GM19023 (cell line): Measurements from ENCODE around the gene MBNL1.
A peak's percentile ranks its signal among the peaks of the same experiment; 100 is the strongest.

ENCODE experiments used
- ATAC-seq: cut with Tn5 transposase; IDR thresholded peaks from one replicate; pipeline ENCODE4 v1.9.1; 2021; ENCODE audit warnings: mild to moderate bottlenecking, moderate library complexity; ENCODE audit not compliant: unreplicated experiment

The MBNL1 gene

GRCh38 chr3:152268555-152269055 is at the start of gene MBNL1:
Gene MBNL1, plus strand, starts transcription at chr3:152268929. Its CDS starts 31,265 bp downstream, at chr3:152300194.
- peak; percentile 67 for ATAC-seq

- ATAC-seq: no peak
These were observed 49.5 kb upstream of the MBNL1 start for GRCh38 chr3:152219216-152219615.

- ATAC-seq: no peak
These were observed 48.9 kb upstream of the MBNL1 start for GRCh38 chr3:152219769-152220255.

GRCh38 chr3:152222327-152222726 is 46.4 kb upstream of the MBNL1 start:
- no peak for ATAC-seq

GRCh38 chr3:152225201-152225600 is 43.5 kb upstream of the MBNL1 start:
- no peak for ATAC-seq

GRCh38 chr3:152226176-152226575 is 42.6 kb upstream of the MBNL1 start:
- no peak for ATAC-seq

- ATAC-seq: no peak
These were observed 41.7 kb upstream of the MBNL1 start for GRCh38 chr3:152227027-152227426.

GRCh38 chr3:152229692-152230091 is 39.0 kb upstream of the MBNL1 start:
- ATAC-seq: no peak

GRCh38 chr3:152230370-152230769 is 38.4 kb upstream of the MBNL1 start:
- ATAC-seq: no peak

- ATAC-seq: no peak
These were observed 36.7 kb upstream of the MBNL1 start for GRCh38 chr3:152232001-152232400.

GRCh38 chr3:152232679-152233078 is 36.0 kb upstream of the MBNL1 start:
- no peak for ATAC-seq

GRCh38 chr3:152234657-152235375 is 33.9 kb upstream of the MBNL1 start:
- no peak for ATAC-seq

- no peak for ATAC-seq
These were observed 32.9 kb upstream of the MBNL1 start for GRCh38 chr3:152235709-152236298.

GRCh38 chr3:152236716-152237115 is 32.0 kb upstream of the MBNL1 start:
- ATAC-seq: no peak

GRCh38 chr3:152241142-152242017 is 27.3 kb upstream of the MBNL1 start:
- ATAC-seq: peak; percentile 53

GRCh38 chr3:152243301-152243711 is 25.4 kb upstream of the MBNL1 start:
- peak; percentile 63 for ATAC-seq

GRCh38 chr3:152243721-152244516 is 24.8 kb upstream of the MBNL1 start:
- peak; percentile 32 for ATAC-seq

- ATAC-seq: no peak
These were observed 24.2 kb upstream of the MBNL1 start for GRCh38 chr3:152244517-152244888.

GRCh38 chr3:152245498-152246170 is 23.1 kb upstream of the MBNL1 start:
- no peak for ATAC-seq

GRCh38 chr3:152251916-152252315 is 16.8 kb upstream of the MBNL1 start:
- ATAC-seq: no peak
